Tibial nerve (tissue), 4 donors: ENCODE results near the gene ZBED1. TPM values are rescaled to one million over a fixed set of nuclear protein-coding genes. Genes with fewer than 3 reads are reported as not detected.
A peak's percentile ranks its signal among the peaks of the same experiment; 100 is the strongest.
"Not testable (repeated sequence)": the region's sequence is repeated elsewhere in the genome, so short reads cannot be mapped to it uniquely, and the experiment has no call there.

Experiments used
- DNase-seq, 2 donors: peaks; one replicate each; pipeline ENCODE4 v3.0.0-alpha.2; 2019; ENCODE audit warnings: low spot score in 2 of 2
- H3K27ac ChIP-seq, 4 donors: fragments of 200-600 bp; sonication (generic) in 3 of 4; one replicate each; pipeline ENCODE4 v1.5.1; 2017 to 2019; ENCODE audit warnings: mild to moderate bottlenecking in 1 of 4
- H3K27me3 ChIP-seq, 2 donors: fragments of 200-600 bp; sonication (generic) in 1 of 2; one replicate each; pipeline versions ENCODE4 v1.5.1 to v1.6.0; 2017 to 2019
- H3K36me3 ChIP-seq, 3 donors: fragments of 200-600 bp; sonication (generic); one replicate each; pipeline ENCODE4 v1.5.1; 2018 to 2019
- H3K4me1 ChIP-seq, 4 donors: fragments of 200-600 bp; sonication (generic) in 3 of 4; one replicate each; pipeline ENCODE4 v1.5.1; 2017 to 2019
- H3K4me3 ChIP-seq, 4 donors: fragments of 200-600 bp; sonication (generic) in 3 of 4; one replicate each; pipeline ENCODE4 v1.5.1; 2017 to 2019; ENCODE audit warnings: mild to moderate bottlenecking in 1 of 4, moderate library complexity in 1 of 4
- H3K9me3 ChIP-seq, 4 donors: fragments of 200-600 bp; sonication (generic) in 3 of 4; one replicate each; pipeline ENCODE4 v1.5.1; 2017 to 2019
- CTCF ChIP-seq, 5 experiments: fragments of 200-600 bp in 3 of 5; fragments of 450-650 bp in 2 of 5; sonication (generic) in 3 of 5; IDR thresholded peaks; one replicate each; pipeline ENCODE4 v1.5.1; 2016 to 2019; ENCODE audit warnings: antibody characterized with exemption in 5 of 5, mild to moderate bottlenecking in 3 of 5, moderate library complexity in 2 of 5
- EP300 ChIP-seq, 2 donors: sonication (generic); formaldehyde crosslinking; IDR thresholded peaks; one replicate each; pipeline ENCODE4 v1.6.1; 2017; ENCODE audit warnings: antibody characterized with exemption in 2 of 2, mild to moderate bottlenecking in 1 of 2
- POLR2A ChIP-seq, 2 donors: fragments of 450-650 bp; IDR thresholded peaks; one replicate each; pipeline ENCODE4 v1.6.1; 2017; ENCODE audit warnings: antibody characterized with exemption in 2 of 2, mild to moderate bottlenecking in 2 of 2, moderate library complexity in 2 of 2
- WGBS, 2 donors: methylation state at CpG; one replicate each; pipeline ENCODE4 v1.1.5; 2018; 5-methylcytosine and 5-hydroxymethylcytosine counted together
- total RNA-seq, 4 donors: library from RNA; depleted of rRNA; stranded (reverse); fragments of >200 nt; gene quantifications; one replicate each; pipeline ENCODE4 v1.1.0, GENCODE V29; 2016

ZBED1 gene
- total RNA-seq, 4 donors from 2014 or later: 35.6 to 68.2 (median 48.2) TPM

- no peaks in the 10 kb centered on the region for H3K9me3 ChIP-seq
- 87 to 92% methylated on average over 10 of the region's 10 CpGs for WGBS, 2 donors
- no peaks in the 10 kb centered on the region for H3K27me3 ChIP-seq
- H3K4me1 ChIP-seq: no peaks in the 10 kb centered on the region
- TF ChIP-seq EP300 (IDR thresholded peaks at IDR 0.05) (no peak), CTCF (IDR thresholded peaks at IDR 0.05) (no peak), POLR2A (IDR thresholded peaks at IDR 0.05) (no peak)
- no peak overlapping the region for H3K27ac ChIP-seq
- H3K36me3 ChIP-seq: no peaks in the 10 kb centered on the region
- no peak for DNase-seq
- H3K4me3 ChIP-seq: no peak overlapping the region
Observed at GRCh38 chrX:2526390-2526789, 25.6 kb upstream of the ZBED1 start.

- TF ChIP-seq EP300 (IDR thresholded peaks at IDR 0.05): no peak
- no peak for TF ChIP-seq CTCF (IDR thresholded peaks at IDR 0.05)
- TF ChIP-seq POLR2A (IDR thresholded peaks at IDR 0.05): no peak
- no peaks in the 10 kb centered on the region for H3K36me3 ChIP-seq
- no peaks in the 10 kb centered on the region for H3K27me3 ChIP-seq
- H3K4me1 ChIP-seq: no peaks in the 10 kb centered on the region
- H3K9me3 ChIP-seq: no peaks in the 10 kb centered on the region
- DNase-seq: no peak
- WGBS, 2 donors: 52 to 71% methylated on average over 6 of the region's 6 CpGs
- no peak overlapping the region for H3K4me3 ChIP-seq
- no peak overlapping the region for H3K27ac ChIP-seq
Observed at GRCh38 chrX:2523911-2524310, 23.1 kb upstream of the ZBED1 start.

- Histone ChIP-seq H3K27ac (peak overlapping the region in 1 of 4 donors; percentile 52), H3K9me3 (no peaks in the 10 kb centered on the region), H3K4me1 (no peaks in the 10 kb centered on the region), H3K36me3 (no peaks in the 10 kb centered on the region), H3K27me3 (no peaks in the 10 kb centered on the region), H3K4me3 (no peak overlapping the region)
- WGBS, 2 donors: 79 to 94% methylated on average over 6 of the region's 6 CpGs
- TF ChIP-seq EP300 (IDR thresholded peaks at IDR 0.05) (no peak), POLR2A (IDR thresholded peaks at IDR 0.05) (no peak), CTCF (IDR thresholded peaks at IDR 0.05) (no peak)
- no peak for DNase-seq
Observed at GRCh38 chrX:2521927-2522386, 21.2 kb upstream of the ZBED1 start.

- Histone ChIP-seq H3K27me3 (no peaks in the 10 kb centered on the region), H3K36me3 (no peaks in the 10 kb centered on the region), H3K27ac (peak overlapping the region in 1 of 4 donors; percentile 52), H3K9me3 (no peaks in the 10 kb centered on the region), H3K4me1 (no peaks in the 10 kb centered on the region), H3K4me3 (no peak overlapping the region)
- TF ChIP-seq POLR2A (IDR thresholded peaks at IDR 0.05) (no peak), CTCF (IDR thresholded peaks at IDR 0.05) (no peak), EP300 (IDR thresholded peaks at IDR 0.05) (peak in 1 of 2 donors; percentile 39)
- DNase-seq: peak in 1 of 2 donors; percentile 33
- 49 to 53% methylated on average over 15 of the region's 15 CpGs for WGBS, 2 donors
Observed at GRCh38 chrX:2521092-2521926, 20.5 kb upstream of the ZBED1 start.

- Histone ChIP-seq H3K27ac (no peak overlapping the region), H3K4me1 (no peaks in the 10 kb centered on the region), H3K36me3 (no peaks in the 10 kb centered on the region), H3K9me3 (no peaks in the 10 kb centered on the region), H3K4me3 (no peak overlapping the region), H3K27me3 (no peaks in the 10 kb centered on the region)
- TF ChIP-seq EP300 (IDR thresholded peaks at IDR 0.05): no peak
- TF ChIP-seq POLR2A (IDR thresholded peaks at IDR 0.05): no peak
- no peak for TF ChIP-seq CTCF (IDR thresholded peaks at IDR 0.05)
- no peak for DNase-seq
- WGBS, 2 donors: 96 to 98% methylated on average over 8 of the region's 8 CpGs
Observed at GRCh38 chrX:2520539-2520938, 19.8 kb upstream of the ZBED1 start.

GRCh38 chrX:2519638-2520037 is 18.9 kb upstream of the ZBED1 start:
- not testable (repeated sequence) for H3K4me3 ChIP-seq, H3K36me3 ChIP-seq, DNase-seq, H3K9me3 ChIP-seq, H3K27ac ChIP-seq, H3K4me1 ChIP-seq, H3K27me3 ChIP-seq
- whole genome bisulfite sequencing, 2 donors: 31 to 73% methylated on average over 3 of the region's 3 CpGs
